Measurements from ENCODE around the gene FIBCD1.

DNA sequence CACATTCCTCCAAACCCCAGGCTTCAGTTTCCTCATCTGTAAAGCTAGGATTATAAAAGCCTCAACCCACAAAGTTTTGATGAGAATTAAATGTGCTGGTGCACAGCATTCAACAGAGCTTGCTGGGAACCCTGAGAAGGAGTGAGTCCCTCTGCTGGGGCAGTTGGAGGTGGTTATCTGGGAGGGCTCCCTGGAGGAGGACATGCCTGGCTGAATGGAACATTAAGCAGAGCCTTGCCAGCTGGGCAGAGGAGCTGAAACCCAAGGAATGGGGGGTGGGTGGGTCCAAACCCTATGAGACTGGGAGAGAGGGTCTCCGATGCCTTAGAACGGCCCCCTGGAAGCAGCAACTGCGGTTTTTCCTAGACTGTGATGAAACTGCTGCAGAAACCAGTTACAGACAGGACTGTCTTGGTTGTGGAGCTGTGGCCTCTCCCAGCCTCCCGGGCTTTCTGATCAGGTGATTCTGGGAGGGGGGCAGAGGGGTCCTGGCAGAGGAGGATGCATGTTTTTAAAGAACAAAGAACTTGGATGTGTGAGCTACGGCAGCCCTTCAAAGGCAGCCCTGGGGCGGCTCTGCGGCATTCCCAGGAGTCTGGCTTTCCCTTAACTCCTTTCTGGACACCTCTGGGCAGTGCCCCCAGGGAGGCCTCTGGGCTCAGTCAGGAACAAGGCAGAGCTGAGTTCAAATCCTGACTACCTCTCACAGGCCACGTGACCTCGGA, 20.8 kb downstream of the FIBCD1 start:
- no peak for TF ChIP-seq ZNF138 (CRISPR knock-in tag; conservative IDR thresholded peaks at IDR 0.05)
- TF ChIP-seq, protein P1, sequence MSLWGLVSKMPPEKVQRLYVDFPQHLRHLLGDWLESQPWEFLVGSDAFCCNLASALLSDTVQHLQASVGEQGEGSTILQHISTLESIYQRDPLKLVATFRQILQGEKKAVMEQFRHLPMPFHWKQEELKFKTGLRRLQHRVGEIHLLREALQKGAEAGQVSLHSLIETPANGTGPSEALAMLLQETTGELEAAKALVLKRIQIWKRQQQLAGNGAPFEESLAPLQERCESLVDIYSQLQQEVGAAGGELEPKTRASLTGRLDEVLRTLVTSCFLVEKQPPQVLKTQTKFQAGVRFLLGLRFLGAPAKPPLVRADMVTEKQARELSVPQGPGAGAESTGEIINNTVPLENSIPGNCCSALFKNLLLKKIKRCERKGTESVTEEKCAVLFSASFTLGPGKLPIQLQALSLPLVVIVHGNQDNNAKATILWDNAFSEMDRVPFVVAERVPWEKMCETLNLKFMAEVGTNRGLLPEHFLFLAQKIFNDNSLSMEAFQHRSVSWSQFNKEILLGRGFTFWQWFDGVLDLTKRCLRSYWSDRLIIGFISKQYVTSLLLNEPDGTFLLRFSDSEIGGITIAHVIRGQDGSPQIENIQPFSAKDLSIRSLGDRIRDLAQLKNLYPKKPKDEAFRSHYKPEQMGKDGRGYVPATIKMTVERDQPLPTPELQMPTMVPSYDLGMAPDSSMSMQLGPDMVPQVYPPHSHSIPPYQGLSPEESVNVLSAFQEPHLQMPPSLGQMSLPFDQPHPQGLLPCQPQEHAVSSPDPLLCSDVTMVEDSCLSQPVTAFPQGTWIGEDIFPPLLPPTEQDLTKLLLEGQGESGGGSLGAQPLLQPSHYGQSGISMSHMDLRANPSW (CRISPR knock-in tag; conservative IDR thresholded peaks at IDR 0.05; ENCODE audit: low read depth): no peak
- TF ChIP-seq, protein P2, sequence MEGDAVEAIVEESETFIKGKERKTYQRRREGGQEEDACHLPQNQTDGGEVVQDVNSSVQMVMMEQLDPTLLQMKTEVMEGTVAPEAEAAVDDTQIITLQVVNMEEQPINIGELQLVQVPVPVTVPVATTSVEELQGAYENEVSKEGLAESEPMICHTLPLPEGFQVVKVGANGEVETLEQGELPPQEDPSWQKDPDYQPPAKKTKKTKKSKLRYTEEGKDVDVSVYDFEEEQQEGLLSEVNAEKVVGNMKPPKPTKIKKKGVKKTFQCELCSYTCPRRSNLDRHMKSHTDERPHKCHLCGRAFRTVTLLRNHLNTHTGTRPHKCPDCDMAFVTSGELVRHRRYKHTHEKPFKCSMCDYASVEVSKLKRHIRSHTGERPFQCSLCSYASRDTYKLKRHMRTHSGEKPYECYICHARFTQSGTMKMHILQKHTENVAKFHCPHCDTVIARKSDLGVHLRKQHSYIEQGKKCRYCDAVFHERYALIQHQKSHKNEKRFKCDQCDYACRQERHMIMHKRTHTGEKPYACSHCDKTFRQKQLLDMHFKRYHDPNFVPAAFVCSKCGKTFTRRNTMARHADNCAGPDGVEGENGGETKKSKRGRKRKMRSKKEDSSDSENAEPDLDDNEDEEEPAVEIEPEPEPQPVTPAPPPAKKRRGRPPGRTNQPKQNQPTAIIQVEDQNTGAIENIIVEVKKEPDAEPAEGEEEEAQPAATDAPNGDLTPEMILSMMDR (IDR thresholded peaks at IDR 0.05): no peak
- no peak for TF ChIP-seq ZNF219 (CRISPR knock-in tag; IDR thresholded peaks at IDR 0.05; ENCODE audit: borderline replicate concordance)
- no peak for TF ChIP-seq NR3C1 (CRISPR knock-in tag; conservative IDR thresholded peaks at IDR 0.05; ENCODE audit: low read depth)
- TF ChIP-seq, protein P3, sequence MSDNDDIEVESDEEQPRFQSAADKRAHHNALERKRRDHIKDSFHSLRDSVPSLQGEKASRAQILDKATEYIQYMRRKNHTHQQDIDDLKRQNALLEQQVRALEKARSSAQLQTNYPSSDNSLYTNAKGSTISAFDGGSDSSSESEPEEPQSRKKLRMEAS (CRISPR knock-in tag; IDR thresholded peaks at IDR 0.05): no peak
